ENCODE results near the gene HOXC4.

DNA sequence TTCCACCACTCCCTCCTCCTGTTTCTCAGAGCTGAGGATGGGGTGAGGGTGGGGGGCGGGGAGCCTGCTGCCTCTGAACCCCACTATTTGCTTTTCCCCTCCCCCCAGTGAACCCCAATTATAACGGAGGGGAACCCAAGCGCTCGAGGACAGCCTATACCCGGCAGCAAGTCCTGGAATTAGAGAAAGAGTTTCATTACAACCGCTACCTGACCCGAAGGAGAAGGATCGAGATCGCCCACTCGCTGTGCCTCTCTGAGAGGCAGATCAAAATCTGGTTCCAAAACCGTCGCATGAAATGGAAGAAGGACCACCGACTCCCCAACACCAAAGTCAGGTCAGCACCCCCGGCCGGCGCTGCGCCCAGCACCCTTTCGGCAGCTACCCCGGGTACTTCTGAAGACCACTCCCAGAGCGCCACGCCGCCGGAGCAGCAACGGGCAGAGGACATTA, 1.1 kb downstream of the HOXC4 start:
- TF ChIP-seq, protein P1, sequence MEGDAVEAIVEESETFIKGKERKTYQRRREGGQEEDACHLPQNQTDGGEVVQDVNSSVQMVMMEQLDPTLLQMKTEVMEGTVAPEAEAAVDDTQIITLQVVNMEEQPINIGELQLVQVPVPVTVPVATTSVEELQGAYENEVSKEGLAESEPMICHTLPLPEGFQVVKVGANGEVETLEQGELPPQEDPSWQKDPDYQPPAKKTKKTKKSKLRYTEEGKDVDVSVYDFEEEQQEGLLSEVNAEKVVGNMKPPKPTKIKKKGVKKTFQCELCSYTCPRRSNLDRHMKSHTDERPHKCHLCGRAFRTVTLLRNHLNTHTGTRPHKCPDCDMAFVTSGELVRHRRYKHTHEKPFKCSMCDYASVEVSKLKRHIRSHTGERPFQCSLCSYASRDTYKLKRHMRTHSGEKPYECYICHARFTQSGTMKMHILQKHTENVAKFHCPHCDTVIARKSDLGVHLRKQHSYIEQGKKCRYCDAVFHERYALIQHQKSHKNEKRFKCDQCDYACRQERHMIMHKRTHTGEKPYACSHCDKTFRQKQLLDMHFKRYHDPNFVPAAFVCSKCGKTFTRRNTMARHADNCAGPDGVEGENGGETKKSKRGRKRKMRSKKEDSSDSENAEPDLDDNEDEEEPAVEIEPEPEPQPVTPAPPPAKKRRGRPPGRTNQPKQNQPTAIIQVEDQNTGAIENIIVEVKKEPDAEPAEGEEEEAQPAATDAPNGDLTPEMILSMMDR (conservative IDR thresholded peaks at IDR 0.05; ENCODE audit: low read depth, low read length): no peak
- TF ChIP-seq EZH2 (IDR thresholded peaks at IDR 0.05; ENCODE audit: borderline replicate concordance, low read depth, low read length, poor library complexity, severe bottlenecking): no peak
